Adipose tissue (tissue), 3 donors: ENCODE results near the gene NEIL3. TPM values are rescaled to one million over a fixed set of nuclear protein-coding genes. Genes with fewer than 3 reads are reported as not detected.

Experiments
- H3K27ac ChIP-seq: one replicate; pipeline ENCODE4 v1.5.1; 2013; ENCODE audit warnings: low read depth, low read length
- WGBS, 3 donors: extraction: QIAGEN DNeasy Blood & Tissue Kit; methylation state at CpG; one replicate each; pipeline ENCODE4 v1.1.7; 2013; 5-methylcytosine and 5-hydroxymethylcytosine counted together
- polyA plus RNA-seq, 3 donors: library from polyadenylated mRNA; stranded (reverse); fragments of 200-250 nt; gene quantifications; one replicate each; pipeline ENCODE4 v1.2.3, GENCODE V29; 2013
- donor health status: healthy with polysubstance abuse.
- donor health status: Bipolar disorder and iron deficiency.
- donor health status: healthy.

NEIL3 gene
- polyA plus RNA-seq, 3 donors: 0.06 TPM; not detected in 2

DNA sequence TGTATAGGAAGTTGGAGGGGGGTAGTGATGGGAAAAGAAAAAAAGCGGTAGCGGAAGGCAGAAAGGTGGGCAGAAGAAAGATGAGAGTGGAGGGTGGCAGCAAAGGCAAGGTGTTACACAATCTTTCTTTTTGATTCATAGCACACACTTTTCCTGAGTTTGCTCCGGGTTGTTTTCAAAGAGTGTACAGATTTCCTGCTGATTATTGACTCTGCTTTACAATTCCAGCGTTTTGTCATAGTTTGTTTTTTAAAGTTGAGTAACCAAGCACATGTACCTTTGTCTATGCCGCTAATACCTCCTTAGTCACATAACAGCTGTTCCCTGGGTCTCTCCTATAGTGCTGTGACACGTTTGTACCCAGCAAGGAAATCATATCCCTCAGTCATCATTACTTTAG is 82.3 kb downstream of the NEIL3 start:
- 48 to 77% (median 77%) methylated on average over 6 of the region's 6 CpGs for WGBS, 3 donors
- no peak overlapping the region for H3K27ac ChIP-seq

DNA sequence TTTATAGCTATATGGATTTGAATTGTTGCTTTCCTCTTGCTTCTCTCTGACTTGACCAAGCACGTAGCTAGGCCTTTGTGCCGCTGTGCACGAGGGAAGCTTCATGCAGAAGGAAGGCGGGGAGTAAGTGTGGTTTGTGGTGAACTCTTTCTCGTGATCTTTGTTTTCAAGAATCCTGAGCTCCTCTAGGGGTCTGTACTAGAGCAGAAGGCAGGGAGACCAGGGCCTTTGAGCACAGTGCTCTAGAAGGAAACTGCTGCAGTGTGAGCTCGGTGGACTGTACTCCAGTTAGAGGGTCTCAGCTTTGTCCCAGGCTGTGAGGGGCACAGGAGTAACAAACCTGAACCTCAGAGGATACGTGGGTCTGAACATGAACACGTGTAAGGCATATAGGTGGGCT is 83.6 kb downstream of the NEIL3 start:
- WGBS, 3 donors: 51 to 68% (median 57%) methylated on average over 8 of the region's 8 CpGs
- H3K27ac ChIP-seq: no peak overlapping the region

DNA sequence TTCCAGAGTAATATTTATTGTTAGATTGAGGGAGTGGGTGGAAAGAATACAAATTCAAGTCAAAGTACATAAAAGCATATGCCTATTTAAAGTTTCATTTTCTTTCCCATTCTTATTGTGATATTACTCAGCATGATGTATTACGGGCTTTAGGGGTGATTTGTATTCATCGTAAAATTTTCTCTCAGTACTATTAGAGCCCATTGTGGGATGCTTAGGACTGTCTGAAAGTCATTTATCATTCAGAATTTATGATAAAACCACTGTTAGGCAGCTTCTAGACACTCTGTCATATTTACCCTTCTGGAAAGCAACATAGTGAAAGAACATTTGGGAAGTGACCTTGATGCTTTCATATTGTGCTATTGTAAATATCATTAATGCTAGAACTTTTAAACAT is 86.7 kb downstream of the NEIL3 start:
- H3K27ac ChIP-seq: no peak overlapping the region
- WGBS, 3 donors: 82 to 91% (median 90%) methylated on average over 2 of the region's 2 CpGs

- 54 to 70% (median 57%) methylated on average over 2 of the region's 2 CpGs for WGBS, 3 donors
- no peak overlapping the region for H3K27ac ChIP-seq
Measured at GRCh38 chr4:177400030-177400429, 90.4 kb downstream of the NEIL3 start.

DNA sequence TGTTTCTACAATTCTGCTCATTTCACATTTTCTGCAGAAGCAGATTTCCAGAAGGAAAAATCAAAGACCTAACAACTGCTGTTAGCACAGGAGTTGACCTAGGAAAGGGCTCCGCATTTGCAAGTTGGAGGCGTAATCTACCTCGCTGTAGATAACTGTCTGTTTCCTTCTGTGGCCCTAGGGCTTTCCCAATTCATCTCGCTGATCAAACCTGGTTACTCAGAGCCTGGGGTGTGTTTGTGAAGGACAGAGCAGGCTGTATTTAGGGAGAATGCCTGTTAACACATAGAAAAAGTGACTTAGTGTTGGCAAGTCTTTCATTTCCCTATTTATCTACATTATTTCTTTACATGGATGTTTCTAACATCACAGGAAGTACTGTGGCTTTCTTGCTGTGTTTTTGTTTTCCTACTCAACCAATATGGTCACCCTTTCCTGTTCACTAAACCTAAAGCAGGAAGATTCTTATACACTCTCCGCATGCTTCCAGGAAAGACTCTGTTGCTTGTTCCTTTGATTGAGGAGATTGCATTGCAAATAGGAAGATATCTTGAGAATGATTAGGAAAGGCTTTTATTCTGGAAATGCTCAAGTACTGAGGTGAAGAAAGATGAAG is 92.1 kb downstream of the NEIL3 start:
- 78 to 88% (median 78%) methylated on average over 5 of the region's 5 CpGs for WGBS, 3 donors
- no peak overlapping the region for H3K27ac ChIP-seq

DNA sequence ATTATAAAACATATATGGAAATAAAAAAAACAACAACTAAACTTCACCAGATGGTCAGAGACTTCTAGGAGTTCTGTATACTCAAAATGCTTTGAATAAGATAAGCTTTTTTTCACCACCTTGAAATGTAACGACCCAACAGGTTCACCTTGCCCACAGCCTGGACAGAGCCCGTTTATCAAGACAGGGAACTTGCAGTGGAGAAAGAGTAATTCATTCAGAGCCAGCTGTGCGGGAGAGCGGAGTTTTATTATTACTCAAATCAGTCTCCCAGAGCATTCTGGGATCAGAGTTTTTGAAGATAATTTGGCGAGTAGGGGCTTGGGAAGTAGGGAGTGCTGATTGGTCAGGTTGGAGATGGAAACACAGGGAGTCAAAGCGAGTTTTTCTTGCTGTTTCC is 94.1 kb downstream of the NEIL3 start:
- no peak overlapping the region for H3K27ac ChIP-seq
- WGBS, 3 donors: 36 to 63% (median 59%) methylated on average over 6 of the region's 6 CpGs

DNA sequence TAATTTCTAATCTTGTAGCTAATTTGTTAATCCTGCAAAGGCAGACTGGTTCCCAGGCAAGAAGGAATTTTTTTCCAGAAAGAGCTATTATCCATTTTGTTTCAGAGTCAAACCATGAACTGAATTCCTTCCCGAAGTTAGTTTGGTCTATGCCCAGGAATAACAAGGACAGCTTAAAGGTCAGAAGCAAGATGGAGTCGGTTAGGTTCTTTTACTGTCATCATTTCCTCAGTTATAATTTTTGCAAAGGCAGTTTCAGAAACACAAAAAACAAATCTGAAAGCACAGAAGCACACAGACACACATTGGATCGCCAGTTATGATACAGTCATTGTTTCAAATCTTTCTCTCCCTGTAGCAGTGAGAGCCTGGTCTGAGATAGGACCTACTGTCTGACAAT is 94.7 kb downstream of the NEIL3 start:
- WGBS, 3 donors: 79 to 81% (median 79%) methylated on average over 3 of the region's 3 CpGs
- no peak overlapping the region for H3K27ac ChIP-seq

GRCh38 chr4:177404986-177405385 is 95.3 kb downstream of the NEIL3 start:
- 70 to 81% (median 81%) methylated on average over 4 of the region's 4 CpGs for WGBS, 3 donors
- no peak overlapping the region for H3K27ac ChIP-seq

- WGBS, 3 donors: 36 to 67% (median 59%) methylated on average over 2 of the region's 2 CpGs
- no peak overlapping the region for H3K27ac ChIP-seq
Measured at GRCh38 chr4:177405508-177405907, 95.8 kb downstream of the NEIL3 start.

- 93 to 96% (median 95%) methylated on average over 23 to 25 of the region's 25 CpGs for WGBS, 3 donors
- H3K27ac ChIP-seq: no peak overlapping the region
Measured at GRCh38 chr4:177408023-177408422, 98.3 kb downstream of the NEIL3 start.

- H3K27ac ChIP-seq: no peak overlapping the region
Measured at GRCh38 chr4:177410566-177410965, 100.9 kb downstream of the NEIL3 start.

- WGBS, 3 donors: 27 to 69% (median 64%) methylated on average over 5 of the region's 5 CpGs
- H3K27ac ChIP-seq: no peak overlapping the region
Measured at GRCh38 chr4:177411996-177412395, 102.3 kb downstream of the NEIL3 start.

Other genes starting within 250 kb of the NEIL3 start
- gene AGA, start 132.6 kb downstream of the NEIL3 start, polyA plus RNA-seq: 10 to 100 TPM in 1 of 3 donors, 1 to 10 TPM in 2; 3.3 to 16.3 (median 8.9) TPM